ENCODE results near the gene ZNF518A. TPM values are rescaled to one million over a fixed set of nuclear protein-coding genes. Genes with fewer than 3 reads are reported as not detected.

The ZNF518A gene
- total RNA-seq, 1 donor from 2014 or later = 28.7 TPM

DNA sequence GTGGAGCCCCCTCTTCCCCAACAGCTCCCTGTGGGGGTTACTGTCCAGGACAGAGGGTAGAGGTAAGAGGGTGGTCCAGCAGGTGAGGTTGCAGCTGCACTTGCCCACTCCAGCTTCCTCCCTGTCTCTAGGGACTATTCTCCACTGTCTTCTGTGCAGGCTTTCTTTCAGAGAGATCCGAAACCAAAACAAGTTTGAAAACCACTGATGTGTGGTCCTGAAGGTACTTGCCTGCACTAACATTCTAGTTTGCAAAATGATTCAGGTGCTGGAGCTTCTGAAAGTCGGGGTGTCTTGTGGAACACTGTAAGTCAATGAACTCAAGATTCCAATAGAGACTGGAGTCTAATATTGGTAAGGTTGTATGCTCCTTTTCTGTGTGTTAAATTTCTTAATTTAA is 78.2 kb downstream of the ZNF518A start:
- H3K9me3 Mint-ChIP-seq = no peaks in the 10 kb centered on the region
- TF ChIP-seq, protein P1, sequence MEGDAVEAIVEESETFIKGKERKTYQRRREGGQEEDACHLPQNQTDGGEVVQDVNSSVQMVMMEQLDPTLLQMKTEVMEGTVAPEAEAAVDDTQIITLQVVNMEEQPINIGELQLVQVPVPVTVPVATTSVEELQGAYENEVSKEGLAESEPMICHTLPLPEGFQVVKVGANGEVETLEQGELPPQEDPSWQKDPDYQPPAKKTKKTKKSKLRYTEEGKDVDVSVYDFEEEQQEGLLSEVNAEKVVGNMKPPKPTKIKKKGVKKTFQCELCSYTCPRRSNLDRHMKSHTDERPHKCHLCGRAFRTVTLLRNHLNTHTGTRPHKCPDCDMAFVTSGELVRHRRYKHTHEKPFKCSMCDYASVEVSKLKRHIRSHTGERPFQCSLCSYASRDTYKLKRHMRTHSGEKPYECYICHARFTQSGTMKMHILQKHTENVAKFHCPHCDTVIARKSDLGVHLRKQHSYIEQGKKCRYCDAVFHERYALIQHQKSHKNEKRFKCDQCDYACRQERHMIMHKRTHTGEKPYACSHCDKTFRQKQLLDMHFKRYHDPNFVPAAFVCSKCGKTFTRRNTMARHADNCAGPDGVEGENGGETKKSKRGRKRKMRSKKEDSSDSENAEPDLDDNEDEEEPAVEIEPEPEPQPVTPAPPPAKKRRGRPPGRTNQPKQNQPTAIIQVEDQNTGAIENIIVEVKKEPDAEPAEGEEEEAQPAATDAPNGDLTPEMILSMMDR (IDR thresholded peaks at IDR 0.05) = no peak
- ATAC-seq (ENCODE audit: low read depth) = no peak
- DNase-seq = no peak
- intact Hi-C loops (cut with micrococcal nuclease) = no loop called here
- CTCF ChIA-PET = interaction anchor here (1.6 kb wide), 1 partner anchor 11 kb away, joined by 3 read pairs; no protein-coding TSS in a partner anchor
- POLR2A ChIA-PET = no interaction called here
- H3K27ac Mint-ChIP-seq = no peak overlapping the region
- peaks cover 17% of the 10 kb centered on the region for H3K4me1 Mint-ChIP-seq
- no peak overlapping the region for H3K4me3 Mint-ChIP-seq
- H3K27me3 Mint-ChIP-seq = no peaks in the 10 kb centered on the region
- H3K36me3 Mint-ChIP-seq (ENCODE audit: low read depth) = peaks cover 95% of the 10 kb centered on the region

DNA sequence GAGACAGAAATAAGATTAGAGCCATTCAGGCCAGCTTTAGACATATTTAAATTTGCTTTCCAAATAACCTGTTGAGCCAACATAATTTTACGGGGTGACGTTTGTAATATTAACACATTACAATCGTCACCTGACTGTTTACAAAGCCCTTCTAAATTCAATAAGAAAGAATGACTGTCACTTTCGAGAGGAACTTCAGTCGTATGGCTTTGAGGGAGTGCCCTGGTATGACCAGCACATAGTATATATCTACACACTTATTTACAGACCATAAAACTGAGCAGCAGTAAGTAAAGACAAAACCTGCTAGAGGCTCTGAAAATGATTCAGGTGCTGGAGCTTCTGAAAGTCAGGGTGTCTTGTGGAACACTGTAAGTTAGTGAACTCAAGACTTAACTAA is 78.8 kb downstream of the ZNF518A start:
- DNase-seq (no peak), ATAC-seq (ENCODE audit: low read depth) (no peak)
- Mint-ChIP-seq H3K27ac (no peak overlapping the region), H3K27me3 (no peaks in the 10 kb centered on the region), H3K4me3 (no peak overlapping the region), H3K9me3 (no peaks in the 10 kb centered on the region), H3K36me3 (ENCODE audit: low read depth) (peaks cover 96% of the 10 kb centered on the region), H3K4me1 (peaks cover 20% of the 10 kb centered on the region)
- TF ChIP-seq, protein P1 (IDR thresholded peaks at IDR 0.05) = no peak
- POLR2A ChIA-PET = no interaction called here
- CTCF ChIA-PET = interaction anchor here (1.6 kb wide), 1 partner anchor 10 kb away, joined by 3 read pairs; no protein-coding TSS in a partner anchor
- intact Hi-C loops (cut with micrococcal nuclease) = no loop called here

DNA sequence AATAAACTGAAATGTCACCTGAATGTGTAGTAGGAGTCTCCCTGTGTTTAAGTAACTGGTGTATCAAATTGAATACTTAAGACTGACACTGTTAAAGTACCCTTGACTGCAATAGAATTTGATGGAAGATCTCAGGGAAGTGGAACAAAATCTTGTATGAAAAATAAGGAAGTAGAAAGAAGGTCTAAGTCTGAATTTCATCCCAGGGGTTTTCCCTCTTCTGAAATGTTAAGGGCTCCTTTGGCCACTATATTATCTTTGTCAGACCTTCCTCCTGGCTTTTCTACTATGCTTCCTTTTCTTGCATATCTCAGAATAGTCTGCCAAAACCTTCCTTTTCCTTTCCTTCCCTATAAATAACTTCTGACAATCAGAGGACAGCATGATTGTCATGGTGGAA is 81.7 kb downstream of the ZNF518A start:
- POLR2A ChIA-PET = no interaction called here
- DNase-seq (no peak), ATAC-seq (ENCODE audit: low read depth) (no peak)
- CTCF ChIA-PET = no interaction called here
- TF ChIP-seq, protein P1 (IDR thresholded peaks at IDR 0.05) = no peak
- Mint-ChIP-seq H3K4me3 (no peak overlapping the region), H3K9me3 (no peaks in the 10 kb centered on the region), H3K27ac (peak overlapping the region; percentile 18), H3K4me1 (peaks cover 21% of the 10 kb centered on the region), H3K27me3 (no peaks in the 10 kb centered on the region), H3K36me3 (ENCODE audit: low read depth) (peaks cover 96% of the 10 kb centered on the region)
- intact Hi-C loops (cut with micrococcal nuclease) = no loop called here

DNA sequence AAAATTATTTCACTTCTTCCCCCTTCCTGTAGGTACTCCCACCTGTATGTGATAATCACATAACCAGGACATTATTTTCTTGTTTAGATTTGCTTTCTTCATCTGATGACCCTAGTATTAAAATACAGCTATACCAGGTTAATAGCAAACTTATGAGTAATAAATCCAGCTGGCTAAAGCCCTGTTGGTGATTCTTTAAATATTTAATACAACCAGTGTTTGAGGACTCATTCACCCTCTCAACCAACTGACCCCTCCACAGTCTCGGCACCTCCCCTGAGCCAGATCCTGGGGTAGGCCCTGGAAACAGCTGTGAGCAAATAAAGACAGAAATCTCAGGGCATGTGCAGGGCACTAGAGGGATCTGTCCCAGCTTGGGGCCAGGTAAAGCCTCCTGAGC is 82.8 kb downstream of the ZNF518A start:
- no peak overlapping the region for H3K4me3 Mint-ChIP-seq
- no peak overlapping the region for H3K27ac Mint-ChIP-seq
- DNase-seq (no peak), ATAC-seq (ENCODE audit: low read depth) (no peak)
- POLR2A ChIA-PET = no interaction called here
- intact Hi-C loops (cut with micrococcal nuclease) = no loop called here
- CTCF ChIA-PET = interaction anchor here (1.7 kb wide), 1 partner anchor 16 kb away, joined by 5 read pairs; no protein-coding TSS in a partner anchor
- H3K27me3 Mint-ChIP-seq = no peaks in the 10 kb centered on the region
- no peaks in the 10 kb centered on the region for H3K9me3 Mint-ChIP-seq
- peaks cover 22% of the 10 kb centered on the region for H3K4me1 Mint-ChIP-seq
- TF ChIP-seq, protein P1 (IDR thresholded peaks at IDR 0.05) = no peak
- H3K36me3 Mint-ChIP-seq (ENCODE audit: low read depth) = peaks cover 97% of the 10 kb centered on the region

Other genes starting within 250 kb of the ZNF518A start
- 1.2 and 2.0 TPM in 2 replicates for gene CC2D2B, start 222.3 kb upstream of the ZNF518A start, total RNA-seq
- gene CCNJ, start 86.7 kb upstream of the ZNF518A start, total RNA-seq = 9.8 and 10.2 TPM in 2 replicates
- gene BLNK, start 141.3 kb downstream of the ZNF518A start, total RNA-seq = 238 and 267 TPM in 2 replicates
- 0.11 TPM in 1 of 2 replicates, not detected in the other for gene DNTT, start 174.1 kb downstream of the ZNF518A start, total RNA-seq
- not detected in 2 replicates for gene OPALIN, start 228.7 kb downstream of the ZNF518A start, total RNA-seq

Measured in activated B cell treated with CpG ODN at 0.5 μM for 24 hours (primary cell).